CD4-positive, alpha-beta memory T cell (primary cell): ENCODE results near the gene SERPINB6. TPM values are rescaled to one million over a fixed set of nuclear protein-coding genes. Genes with fewer than 3 reads are reported as not detected.
"Not testable (repeated sequence)": the region's sequence is repeated elsewhere in the genome, so short reads cannot be mapped to it uniquely, and the experiment has no call there.

Experiments used
- CTCF ChIA-PET: fragments of 350-600 bp; sonication (Branson Sonifier 250); formaldehyde crosslinking; loops from one replicate; lab custom pipeline; 2021; ENCODE audit warnings: inconsistent platforms; ENCODE audit not compliant: partially characterized antibody; lab: Charles Lee
- POLR2A ChIA-PET: fragments of 350-600 bp; sonication (Branson Sonifier 250); formaldehyde crosslinking; loops from one replicate; lab custom pipeline; 2021; ENCODE audit not compliant: partially characterized antibody; lab: Charles Lee
- DNase-seq, 5 donors: peaks; one replicate each; pipeline versions ENCODE4 v3.0.0 to v3.0.0-alpha.2; 2020 to 2022; ENCODE audit warnings: mixed read lengths in 1 of 5
- H3K27ac ChIP-seq: one replicate; pipeline ENCODE4 v1.7.0; 2013; ENCODE audit warnings: low read depth, low read length
- H3K27me3 ChIP-seq: 2 replicates; pipeline ENCODE4 v1.7.0; 2013; ENCODE audit warnings: mild to moderate bottlenecking, low read length, moderate library complexity; ENCODE audit not compliant: insufficient read depth
- H3K36me3 ChIP-seq: 2 replicates; pipeline ENCODE4 v1.7.0; 2013; ENCODE audit warnings: mild to moderate bottlenecking, low read length, moderate library complexity; ENCODE audit not compliant: insufficient read depth
- H3K4me1 ChIP-seq: 2 replicates; pipeline ENCODE4 v1.7.0; 2013; ENCODE audit warnings: mild to moderate bottlenecking, low read length, moderate library complexity; ENCODE audit not compliant: insufficient read depth
- H3K4me3 ChIP-seq, 2 donors: one replicate each; pipeline ENCODE4 v1.7.0; 2013; ENCODE audit warnings: low read length in 2 of 2, mild to moderate bottlenecking in 1 of 2
- H3K9me3 ChIP-seq, 2 donors: one replicate each; pipeline ENCODE4 v1.7.0; 2013; ENCODE audit warnings: low read length in 2 of 2, control low read depth in 1 of 2; ENCODE audit not compliant: control insufficient read depth in 1 of 2
- H3K27ac Mint-ChIP-seq, 7 donors: one replicate each; pipeline ENCODE4 v1.8.0; 2020 to 2021; ENCODE audit warnings: mixed read lengths in 7 of 7, mild to moderate bottlenecking in 6 of 7, inconsistent platforms in 3 of 7, moderate library complexity in 3 of 7
- H3K27me3 Mint-ChIP-seq, 2 donors: one replicate each; pipeline ENCODE4 v1.8.0; 2020 to 2021; ENCODE audit warnings: mixed read lengths in 2 of 2
- H3K36me3 Mint-ChIP-seq, 2 donors: one replicate each; pipeline ENCODE4 v1.8.0; 2020 to 2021; ENCODE audit warnings: mixed read lengths in 2 of 2, inconsistent platforms in 1 of 2, mild to moderate bottlenecking in 1 of 2
- H3K4me1 Mint-ChIP-seq, 4 donors: one replicate each; pipeline ENCODE4 v1.8.0; 2020 to 2021; ENCODE audit warnings: mixed read lengths in 4 of 4, mild to moderate bottlenecking in 1 of 4
- H3K4me3 Mint-ChIP-seq, 8 donors: one replicate each; pipeline ENCODE4 v1.8.0; 2020 to 2021; ENCODE audit warnings: mixed read lengths in 8 of 8, mild to moderate bottlenecking in 7 of 8, moderate library complexity in 6 of 8, inconsistent platforms in 3 of 8
- H3K9me3 Mint-ChIP-seq, 8 donors: one replicate each; pipeline ENCODE4 v1.8.0; 2020 to 2021; ENCODE audit warnings: mixed read lengths in 8 of 8, mild to moderate bottlenecking in 5 of 8, inconsistent platforms in 3 of 8, moderate library complexity in 1 of 8
- intact Hi-C: fragments of 100-400 bp; cut with micrococcal nuclease; formaldehyde crosslinking; loops from one replicate; pipeline ENCODE4 v1.15.1; 2023
- polyA plus RNA-seq, 2 donors: library from polyadenylated mRNA; unstranded; fragments of 300-500 nt; fragmentation: Illumina TruSeq; gene quantifications; one replicate each; pipeline ENCODE4 v1.2.3, GENCODE V29; 2021
- total RNA-seq, 2 experiments: library from RNA; stranded (reverse); gene quantifications; one replicate each; pipeline ENCODE4 v1.2.3, GENCODE V29; 2021

Gene SERPINB6
- total and polyA plus RNA-seq, 4 experiments from 2014 or later = 41.2 to 58.0 (median 44.5) TPM

GRCh38 chr6:2973180-2973579 is 1.8 kb upstream of the SERPINB6 start:
- H3K27ac ChIP-seq, H3K9me3 ChIP-seq, H3K27me3 ChIP-seq, H3K27me3 Mint-ChIP-seq, H3K9me3 Mint-ChIP-seq, H3K36me3 ChIP-seq, DNase-seq, H3K4me3 ChIP-seq, H3K36me3 Mint-ChIP-seq, intact Hi-C loops: not testable (repeated sequence)
- ChIA-PET POLR2A (interaction anchor here (0.7 kb wide), 1 partner anchor 18 kb away, joined by 3 read pairs; no protein-coding TSS in a partner anchor), CTCF (interaction anchor here (0.9 kb wide), 1 partner anchor 14 kb away, joined by 3 read pairs; no protein-coding TSS in a partner anchor)
- H3K4me3 Mint-ChIP-seq = peak overlapping the region in 1 of 8 donors; percentile 90
- H3K4me1 Mint-ChIP-seq = peaks cover 18 to 31% (median 23%) of the 10 kb centered on the region in 4 donors
- H3K4me1 ChIP-seq = peaks cover 11% of the 10 kb centered on the region
- H3K27ac Mint-ChIP-seq = peak overlapping the region in 2 of 7 donors; percentile 17 to 48

- H3K4me3 Mint-ChIP-seq = peak overlapping the region; percentile 20 to 93 (median 90)
- H3K27me3 Mint-ChIP-seq, H3K9me3 Mint-ChIP-seq, H3K27ac ChIP-seq, DNase-seq, H3K9me3 ChIP-seq, H3K36me3 Mint-ChIP-seq, H3K27me3 ChIP-seq, intact Hi-C loops, H3K36me3 ChIP-seq, H3K4me3 ChIP-seq: not testable (repeated sequence)
- ChIA-PET CTCF (interaction anchor here (0.9 kb wide), 1 partner anchor 14 kb away, joined by 3 read pairs; no protein-coding TSS in a partner anchor), POLR2A (interaction anchor here (0.7 to 1.6 kb wide), 3 partner anchors 17 to 36 kb away, joined by 3 to 27 read pairs (median 4); no protein-coding TSS in a partner anchor)
- H3K4me1 Mint-ChIP-seq = peaks cover 21 to 35% (median 24%) of the 10 kb centered on the region in 4 donors
- peaks cover 11% of the 10 kb centered on the region for H3K4me1 ChIP-seq
- H3K27ac Mint-ChIP-seq = peak overlapping the region in 5 of 7 donors; percentile 15 to 89 (median 48)
These were observed 1.3 kb upstream of the SERPINB6 start for GRCh38 chr6:2972685-2973084.

GRCh38 chr6:2972219-2972487 is 786 bp upstream of the SERPINB6 start:
- Mint-ChIP-seq H3K27ac (peak overlapping the region; percentile 85 to 96 (median 89)), H3K4me3 (peak overlapping the region; percentile 87 to 93 (median 90)), H3K4me1 (peaks cover 24 to 41% (median 26%) of the 10 kb centered on the region in 4 donors)
- POLR2A ChIA-PET = interaction anchor here (0.8 to 1.6 kb wide), 8 partner anchors 12 to 36 kb away, joined by 3 to 27 read pairs (median 4); no protein-coding TSS in a partner anchor
- DNase-seq, H3K4me3 ChIP-seq, H3K27me3 Mint-ChIP-seq, H3K36me3 Mint-ChIP-seq, H3K27me3 ChIP-seq, H3K9me3 ChIP-seq, H3K36me3 ChIP-seq, H3K9me3 Mint-ChIP-seq, CTCF ChIA-PET, intact Hi-C loops, H3K27ac ChIP-seq: not testable (repeated sequence)
- peaks cover 11% of the 10 kb centered on the region for H3K4me1 ChIP-seq

GRCh38 chr6:2970753-2971419 is 481 bp downstream of the SERPINB6 start:
- DNase-seq = peak; percentile 30 to 52 (median 37)
- no peaks in the 10 kb centered on the region for H3K9me3 Mint-ChIP-seq
- CTCF ChIA-PET = no interaction called here
- Histone ChIP-seq H3K4me3 (peak overlapping the region in 1 of 2 donors; percentile 60), H3K27ac (peak overlapping the region; percentile 55), H3K9me3 (no peaks in the 10 kb centered on the region), H3K27me3 (no peaks in the 10 kb centered on the region), H3K36me3 (no peaks in the 10 kb centered on the region), H3K4me1 (peaks cover 21% of the 10 kb centered on the region)
- intact Hi-C loops = loop anchor here (1.0 to 2.0 kb wide), 2 partner anchors 18 to 28 kb away; no protein-coding TSS in a partner anchor
- H3K36me3 Mint-ChIP-seq = peaks cover 0 to 2% of the 10 kb centered on the region in 2 donors
- peaks cover 0 to 2% of the 10 kb centered on the region in 2 donors for H3K27me3 Mint-ChIP-seq
- POLR2A ChIA-PET = interaction anchor here (0.6 to 1.6 kb wide), 7 partner anchors 13 to 129 kb away, joined by 3 to 27 read pairs (median 4); partner anchors contain the start of gene SERPINB1
- H3K4me3 Mint-ChIP-seq = peak overlapping the region; percentile 81 to 92 (median 89)
- peak overlapping the region; percentile 69 to 93 (median 91) for H3K27ac Mint-ChIP-seq
- peaks cover 27 to 50% (median 30%) of the 10 kb centered on the region in 4 donors for H3K4me1 Mint-ChIP-seq

GRCh38 chr6:2970034-2970685 is 1.2 kb downstream of the SERPINB6 start:
- POLR2A ChIA-PET = no interaction called here
- no peak overlapping the region for H3K27ac ChIP-seq

GRCh38 chr6:2969549-2969948 is 1.8 kb downstream of the SERPINB6 start:
- Mint-ChIP-seq H3K9me3 (no peaks in the 10 kb centered on the region), H3K4me1 (peaks cover 28 to 51% (median 32%) of the 10 kb centered on the region in 4 donors), H3K27ac (peak overlapping the region in 6 of 7 donors; percentile 24 to 73 (median 59)), H3K36me3 (peaks cover 0 to 2% of the 10 kb centered on the region in 2 donors), H3K27me3 (peaks cover 0 to 2% of the 10 kb centered on the region in 2 donors), H3K4me3 (peak overlapping the region; percentile 50 to 73 (median 65))
- Histone ChIP-seq H3K4me1 (peaks cover 23% of the 10 kb centered on the region), H3K27ac (no peak overlapping the region), H3K4me3 (no peak overlapping the region), H3K36me3 (no peaks in the 10 kb centered on the region), H3K27me3 (no peaks in the 10 kb centered on the region), H3K9me3 (no peaks in the 10 kb centered on the region)
- DNase-seq = no peak
- ChIA-PET POLR2A (no interaction called here), CTCF (interaction anchor here (2.0 kb wide), 1 partner anchor 124 kb away, joined by 4 read pairs; no protein-coding TSS in a partner anchor)
- intact Hi-C loops = no loop called here

More at GRCh38 chr6:2970034-2970685, 1.2 kb downstream of the SERPINB6 start:
- peaks cover 28 to 51% (median 31%) of the 10 kb centered on the region in 4 donors for H3K4me1 Mint-ChIP-seq
- H3K27ac Mint-ChIP-seq = peak overlapping the region; percentile 69 to 93 (median 91)
- H3K27me3 Mint-ChIP-seq = peaks cover 0 to 2% of the 10 kb centered on the region in 2 donors
- H3K4me1 ChIP-seq = peaks cover 23% of the 10 kb centered on the region
- H3K9me3 Mint-ChIP-seq = no peaks in the 10 kb centered on the region
- peaks cover 0 to 2% of the 10 kb centered on the region in 2 donors for H3K36me3 Mint-ChIP-seq
- H3K4me3 ChIP-seq = no peak overlapping the region
- no peak for DNase-seq
- no peaks in the 10 kb centered on the region for H3K36me3 ChIP-seq
- CTCF ChIA-PET = no interaction called here
- H3K4me3 Mint-ChIP-seq = peak overlapping the region; percentile 81 to 91 (median 88)
- H3K9me3 ChIP-seq = no peaks in the 10 kb centered on the region
- intact Hi-C loops = loop anchor here (2.0 kb wide), 1 partner anchor 27 kb away; no protein-coding TSS in a partner anchor
- H3K27me3 ChIP-seq = no peaks in the 10 kb centered on the region
